Activated naive CD4-positive, alpha-beta T cell treated with anti-CD3 and anti-CD28 coated beads, Interleukin-2, amount 10 ng/mL, durations not matched to agents 5 hours and 36 hours (primary cell): Measurements from ENCODE around the gene DDIAS. TPM values are rescaled to one million over a fixed set of nuclear protein-coding genes. Genes with fewer than 3 reads are reported as not detected.

Experiments
- total RNA-seq, 2 experiments: library from RNA; stranded (reverse); gene quantifications; one replicate each; pipeline ENCODE4 v1.2.3, GENCODE V29; 2021

DDIAS gene
- total RNA-seq = 10 to 100 TPM in 1 of 2 experiments, 1 to 10 TPM in 1; 9.7 to 10.1 TPM

GRCh38 chr11:82901165-82901921 lies at the start of gene DDIAS:
TSS of gene DDIAS (plus strand) at chr11:82901736. CDS start at chr11:82914739, 13,003 bp downstream.

GRCh38 chr11:82900277-82901164 lies 1.0 kb upstream of the DDIAS start, which contains the start of gene PRCP:
TSS of gene PRCP (minus strand) at chr11:82900430. CDS start at chr11:82900402, 28 bp downstream.

Other genes starting within 250 kb of the DDIAS start
- under 1 TPM; 0.10 to 0.15 TPM for gene FAM181B, start 167.9 kb upstream of the DDIAS start, total RNA-seq
- 10 to 100 TPM; 30.9 to 34.6 TPM for gene PRCP, start 1.3 kb upstream of the DDIAS start, total RNA-seq
- gene RAB30, start 170.2 kb downstream of the DDIAS start, total RNA-seq = 10 to 100 TPM; 11.8 to 12.6 TPM